HG02588 (cell line): ENCODE results near the gene VWC2L.

Source experiments
- ATAC-seq: cut with Tn5 transposase; IDR thresholded peaks from one replicate; pipeline ENCODE4 v1.9.1; 2021; ENCODE audit warnings: mild to moderate bottlenecking, moderate library complexity; ENCODE audit not compliant: unreplicated experiment

The VWC2L gene

DNA sequence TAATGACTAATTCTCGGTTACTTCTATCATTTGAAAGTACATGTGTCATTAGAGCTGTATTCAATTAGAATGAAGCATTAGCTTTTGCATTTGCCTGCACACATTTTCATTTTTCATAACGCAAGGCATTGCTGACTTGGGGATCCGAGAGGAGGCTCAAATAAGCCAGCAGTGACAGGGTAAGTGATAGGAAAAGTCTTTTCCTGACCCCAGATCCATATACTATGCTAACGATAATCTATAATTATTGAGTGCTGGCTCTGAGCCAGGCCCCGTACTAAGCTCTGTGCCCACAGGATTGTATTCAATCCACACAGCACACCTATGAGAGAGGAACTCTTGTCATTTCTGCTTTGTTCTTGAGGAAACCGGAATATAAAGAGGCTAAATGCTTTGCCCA, 168.2 kb downstream of the VWC2L start:
- no peak for ATAC-seq

DNA sequence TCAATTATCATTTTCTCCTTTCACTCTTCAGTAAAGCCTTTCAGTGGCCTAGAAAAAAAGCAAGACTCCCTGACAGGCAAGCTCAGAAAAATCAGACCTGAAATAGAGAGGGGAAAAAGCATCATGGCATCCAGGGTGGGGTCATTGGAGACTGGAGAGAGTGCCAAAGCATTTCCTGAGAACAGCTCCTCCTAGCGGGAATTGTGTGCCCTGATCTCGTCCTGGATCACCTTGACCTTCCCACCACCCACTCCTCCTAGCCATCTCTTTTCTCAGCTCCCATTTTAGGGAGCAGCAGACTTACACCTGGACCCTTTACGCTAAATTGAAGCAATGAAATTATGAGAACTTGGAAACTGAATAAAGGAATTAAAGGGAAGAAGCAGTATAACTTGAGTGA, 176.6 kb downstream of the VWC2L start:
- ATAC-seq, result no peak

DNA sequence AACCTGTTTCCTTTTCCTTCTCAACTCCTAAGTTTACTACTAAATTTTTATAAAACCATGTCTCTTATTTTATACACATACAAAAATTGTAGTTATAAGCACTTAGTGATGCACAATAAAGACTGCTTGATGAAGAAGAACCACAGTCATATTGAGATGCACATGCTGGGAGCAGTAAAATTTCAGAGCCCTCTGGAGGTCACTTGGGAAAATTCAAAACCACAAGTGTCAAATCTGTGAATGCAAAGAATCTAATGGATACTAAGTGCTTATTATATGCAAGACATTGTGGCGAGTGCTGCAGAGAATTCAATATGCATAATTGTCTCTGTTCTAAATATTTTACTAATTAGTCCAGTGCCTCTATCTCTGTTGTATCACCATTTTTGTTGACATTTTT, 180.5 kb downstream of the VWC2L start:
- ATAC-seq, result no peak

DNA sequence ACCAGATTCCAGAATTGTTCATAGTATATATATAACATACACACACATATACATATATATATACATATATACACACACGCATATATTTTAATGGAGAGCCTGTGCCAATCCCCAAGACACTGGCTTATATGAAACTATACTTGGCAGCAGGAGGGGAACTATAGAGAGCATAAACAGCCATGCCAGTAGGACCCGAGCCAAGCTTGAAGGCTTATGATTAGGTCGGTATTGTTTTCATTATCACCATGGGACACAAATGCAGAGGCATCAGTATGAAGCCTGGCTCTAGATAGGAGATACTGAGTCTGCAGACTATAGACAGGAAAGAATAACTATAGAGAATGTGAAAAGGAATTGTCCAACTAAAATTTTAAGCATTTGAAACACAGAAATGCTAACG, 181.2 kb downstream of the VWC2L start:
- ATAC-seq, result no peak

DNA sequence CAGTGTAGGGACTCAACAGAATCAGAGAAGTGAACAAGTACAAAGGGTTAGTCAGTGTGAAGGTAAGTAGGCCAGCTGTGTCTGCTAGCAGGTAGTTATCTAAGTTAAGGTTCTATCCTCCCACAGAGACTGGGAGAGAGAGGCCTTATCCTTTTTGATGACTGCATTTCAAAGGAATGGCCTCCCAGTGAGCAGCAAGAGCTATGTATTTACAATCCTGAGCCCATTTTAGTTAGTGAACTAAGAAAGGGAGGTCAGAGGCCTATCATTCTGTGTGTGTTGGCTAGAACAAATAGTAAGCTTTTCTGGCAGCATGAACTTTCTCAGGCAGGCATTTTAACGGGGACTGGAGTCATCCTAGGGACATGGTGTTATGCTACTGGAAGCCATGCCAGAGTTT, 182.9 kb downstream of the VWC2L start:
- ATAC-seq, result no peak

DNA sequence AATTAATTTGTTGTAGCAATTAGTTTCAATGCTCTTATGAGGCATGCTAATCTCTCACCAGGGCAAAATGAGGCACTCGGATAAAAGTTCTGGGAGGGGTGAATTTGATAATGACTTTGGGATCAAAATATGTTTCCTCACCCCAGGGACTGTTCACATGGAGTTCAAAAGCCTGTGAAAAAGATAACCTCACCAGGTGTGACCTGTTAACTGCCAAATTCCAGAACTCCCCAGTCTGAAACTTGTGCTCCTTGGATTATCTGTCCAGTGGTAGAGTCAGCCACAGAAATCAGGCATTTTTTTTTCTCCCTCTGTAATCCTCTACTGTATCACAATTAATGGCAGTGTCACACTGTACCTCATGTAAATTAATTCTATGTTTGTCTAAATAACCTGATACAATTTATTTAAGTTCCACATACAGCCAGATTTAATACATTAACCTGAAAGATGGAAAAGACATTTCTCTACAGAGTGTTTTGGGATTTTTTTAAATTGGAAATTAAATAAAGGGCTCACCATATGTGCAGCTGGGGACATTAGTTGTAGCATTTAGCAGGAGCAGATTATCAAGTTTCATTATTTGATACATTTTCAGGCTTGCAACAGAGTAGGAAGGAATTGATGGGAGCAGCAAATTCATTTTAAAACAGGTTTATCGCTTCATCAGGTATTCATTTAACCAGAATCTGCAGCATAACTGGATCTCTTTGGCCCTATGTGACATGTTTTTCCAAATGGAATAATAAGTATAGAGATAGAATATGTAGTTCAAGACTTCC, 191.2 kb downstream of the VWC2L start:
- no peak for ATAC-seq

DNA sequence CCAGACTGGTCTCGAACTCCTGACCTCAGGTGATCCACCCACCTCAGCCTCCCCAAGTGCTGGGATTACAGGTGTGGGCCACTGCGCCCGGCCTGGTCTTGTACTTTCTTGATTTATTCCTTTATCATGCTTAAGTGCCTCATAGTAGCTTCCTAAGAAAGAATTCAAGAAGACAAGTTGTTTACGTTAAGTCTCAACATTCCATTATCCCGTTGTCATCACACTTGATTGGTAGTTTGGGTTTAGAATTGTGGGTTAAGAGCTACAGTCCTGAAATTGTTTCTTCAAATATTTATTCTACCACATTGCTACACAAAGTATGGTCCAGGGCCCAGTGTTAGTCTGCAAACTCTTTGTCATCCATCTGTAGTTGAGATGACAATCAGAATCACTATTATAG, 194.0 kb downstream of the VWC2L start:
- ATAC-seq, result no peak

DNA sequence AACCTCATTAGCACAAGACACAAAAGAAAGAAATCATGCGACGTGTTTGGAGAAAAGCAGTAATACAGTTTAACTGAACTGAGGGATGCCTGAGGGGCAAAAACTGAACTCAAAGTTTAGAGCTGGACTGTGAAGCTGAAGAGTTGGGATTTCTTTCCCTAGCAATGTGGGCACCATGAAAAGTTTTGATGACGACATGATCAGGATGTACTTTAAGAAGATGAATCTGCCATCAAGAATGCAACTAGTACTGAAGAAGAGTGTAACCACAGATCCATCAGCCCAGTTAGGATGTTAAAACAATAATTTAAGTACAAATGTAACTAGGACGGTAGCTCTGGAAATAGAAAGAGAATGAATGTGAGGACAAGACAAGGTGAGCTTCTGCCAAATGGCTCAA, 196.2 kb downstream of the VWC2L start:
- no peak for ATAC-seq

DNA sequence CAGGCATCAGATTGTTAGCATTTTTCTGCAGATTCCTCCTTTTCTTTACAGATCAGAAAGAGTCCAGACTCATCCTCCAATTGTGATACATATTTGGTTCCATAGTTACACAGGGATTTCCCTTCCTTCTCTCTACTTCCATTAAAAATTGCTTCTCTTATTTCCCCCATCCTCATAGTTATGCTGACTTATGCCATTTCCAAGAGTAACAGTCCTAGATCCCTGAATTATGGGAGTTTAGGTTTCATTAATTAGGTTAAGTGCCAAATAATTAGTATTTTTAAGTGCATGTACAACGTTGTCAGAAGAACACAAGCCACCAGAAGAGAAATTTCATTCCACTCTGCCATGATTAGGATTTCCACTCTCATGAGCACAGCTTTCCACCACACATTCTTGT, 200.2 kb downstream of the VWC2L start:
- ATAC-seq, result no peak

DNA sequence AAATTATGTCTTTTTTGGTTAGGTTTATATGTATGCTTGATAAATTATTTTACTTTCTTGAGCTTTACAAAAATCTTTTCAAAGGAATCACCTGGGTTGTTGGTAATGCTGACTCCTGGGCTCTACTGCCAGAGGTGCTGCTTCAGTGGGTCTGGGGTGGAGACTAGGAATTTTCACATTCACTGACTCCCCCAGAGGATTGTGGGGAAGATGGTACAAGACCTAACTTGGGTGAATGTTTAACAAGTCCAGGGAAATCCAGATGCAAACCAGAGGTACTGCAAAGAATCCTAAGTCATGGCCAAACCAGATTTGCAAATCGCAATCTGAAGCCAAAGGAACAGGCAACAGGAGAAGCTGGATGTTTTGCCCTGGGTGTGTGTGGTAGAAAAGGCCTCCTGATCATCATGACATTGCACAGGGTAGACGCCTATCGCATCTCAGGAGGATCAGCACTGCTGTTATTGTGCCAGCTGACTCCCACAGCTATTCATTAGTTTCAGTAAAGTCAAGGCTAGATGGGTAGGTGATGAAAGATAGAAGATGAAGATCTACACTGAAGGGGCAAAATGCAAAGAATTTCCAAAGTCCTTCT, 213.4 kb downstream of the VWC2L start:
- ATAC-seq, result no peak

DNA sequence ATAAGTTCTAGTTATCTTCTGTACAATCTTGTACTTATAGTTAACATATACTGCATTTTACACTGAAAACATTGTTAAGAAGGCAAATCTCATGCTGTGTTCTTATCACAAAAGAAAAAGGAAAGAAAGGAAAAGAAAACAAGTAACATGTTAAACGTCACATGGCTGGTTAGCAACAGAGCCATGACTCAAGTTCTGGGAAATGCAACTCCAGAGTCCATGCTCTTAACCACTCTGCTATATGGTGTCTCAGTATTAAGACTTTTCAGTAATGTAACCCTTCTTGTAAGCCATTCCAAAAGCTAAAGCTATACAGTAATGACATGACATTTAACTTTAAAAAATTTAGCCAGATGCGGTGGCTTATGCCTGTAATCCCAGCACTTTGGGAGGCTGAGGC, 217.2 kb downstream of the VWC2L start:
- ATAC-seq, result no peak
